ENCODE results near the gene CHRM2.

Gene CHRM2

DNA sequence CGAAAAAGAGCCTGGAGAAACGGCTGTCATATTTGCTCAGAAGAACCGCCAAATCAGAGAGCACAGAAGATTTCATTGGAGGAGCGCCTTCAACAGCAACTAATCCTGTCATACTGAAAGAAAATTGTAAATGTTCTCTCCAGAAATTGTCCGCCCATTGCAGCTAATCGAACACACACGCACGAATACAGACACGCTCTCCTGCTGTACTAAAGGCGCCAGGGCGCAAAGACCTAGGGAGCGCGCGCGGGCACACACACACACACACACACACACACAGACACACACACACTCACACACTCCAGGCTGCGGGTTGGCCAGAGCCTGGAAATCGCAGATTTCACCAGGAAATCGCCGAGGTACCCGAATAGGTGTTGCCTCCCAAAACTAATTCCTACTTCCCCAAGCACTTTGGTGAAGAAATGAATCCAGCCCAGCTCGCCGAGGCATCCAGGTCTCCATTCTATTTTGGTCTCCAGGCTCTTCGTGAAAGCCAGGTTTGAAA, at the start of gene CHRM2:
CHRM2 (plus strand) TSS at position 157 of the 505 bp plus-strand sequence. CDS start 146,214 bp downstream, outside the sequence.
- DNase-seq = peak; percentile 59

DNA sequence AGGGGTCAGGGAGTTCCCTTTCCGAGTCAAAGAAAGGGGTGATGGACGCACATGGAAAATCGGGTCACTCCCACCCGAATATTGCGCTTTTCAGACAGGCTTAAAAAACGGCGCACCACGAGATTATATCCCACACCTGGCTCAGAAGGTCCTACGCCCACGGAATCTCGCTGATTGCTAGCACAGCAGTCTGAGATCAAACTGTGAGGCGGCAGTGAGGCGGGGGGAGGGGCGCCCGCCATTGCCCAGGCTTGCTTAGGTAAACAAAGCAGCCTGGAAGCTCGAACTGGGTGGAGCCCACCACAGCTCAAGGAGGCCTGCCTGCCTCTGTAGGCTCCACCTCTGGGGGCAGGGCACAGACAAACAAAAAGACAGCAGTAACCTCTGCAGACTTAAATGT, 37.1 kb upstream of the CHRM2 start:
- peak; percentile 28 for DNase-seq

- DNase-seq = no peak
These were observed 22.5 kb upstream of the CHRM2 start for GRCh38 chr7:136845899-136846465.

DNA sequence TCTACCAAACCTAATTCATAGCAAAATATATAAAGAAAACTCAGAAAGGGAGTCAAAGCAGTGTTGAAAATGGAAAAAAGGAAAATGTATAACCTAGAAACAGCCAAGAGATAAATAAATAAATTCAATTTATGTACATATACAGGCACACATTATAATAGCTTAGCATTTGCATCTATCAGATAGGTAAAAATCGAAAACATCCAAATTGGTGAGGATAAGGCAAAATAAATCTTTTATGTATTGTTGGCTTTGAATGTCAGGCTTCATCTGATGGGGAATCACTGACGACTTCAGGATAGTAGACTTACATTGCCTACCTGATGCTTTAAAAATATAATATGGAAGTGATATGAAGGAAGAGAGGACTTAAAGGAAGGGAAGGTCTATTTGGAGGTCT, 20.6 kb upstream of the CHRM2 start:
- no peak for DNase-seq

GRCh38 chr7:136853654-136854053, 14.8 kb upstream of the CHRM2 start:
- DNase-seq = no peak

DNA sequence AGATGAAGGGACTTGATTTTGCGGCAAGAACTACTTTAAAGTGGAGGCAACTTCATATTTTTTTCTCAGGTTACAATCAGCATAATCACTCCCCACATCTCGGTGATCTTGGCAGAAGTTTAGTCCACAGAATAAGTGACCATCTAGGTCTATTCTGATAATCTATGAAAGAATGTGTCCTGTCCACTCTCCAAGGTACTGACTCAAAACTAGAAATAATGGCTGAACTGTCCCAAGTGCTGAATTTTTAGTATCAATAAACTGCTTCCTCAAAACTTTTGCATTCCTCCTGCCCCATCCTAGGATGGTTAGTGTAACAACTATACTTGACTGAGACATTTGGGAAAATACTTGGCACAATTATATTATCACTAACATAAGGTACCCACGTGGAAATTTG, 10.9 kb upstream of the CHRM2 start:
- DNase-seq = no peak

DNA sequence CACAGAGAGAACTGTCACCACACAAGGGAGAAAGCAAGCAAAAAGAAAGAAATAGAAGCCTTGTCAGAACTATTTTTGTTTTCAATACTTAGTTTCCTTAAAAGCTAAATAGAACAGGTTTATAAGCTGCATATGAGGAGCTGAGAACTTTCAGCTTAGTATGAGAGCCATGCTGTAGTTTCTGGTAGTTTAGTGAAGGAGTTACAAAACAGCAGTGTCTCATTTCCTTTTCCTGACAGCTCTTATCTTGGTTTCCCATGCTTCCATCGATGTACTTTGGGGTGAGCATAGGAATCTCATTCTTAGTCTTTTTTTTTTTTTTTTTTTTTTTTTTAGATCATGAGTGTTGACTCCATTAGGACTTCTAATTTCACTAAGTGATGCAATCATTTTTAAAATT, 8.6 kb upstream of the CHRM2 start:
- no peak for DNase-seq

GRCh38 chr7:136865236-136865635, 3.2 kb upstream of the CHRM2 start:
- DNase-seq = no peak

DNA sequence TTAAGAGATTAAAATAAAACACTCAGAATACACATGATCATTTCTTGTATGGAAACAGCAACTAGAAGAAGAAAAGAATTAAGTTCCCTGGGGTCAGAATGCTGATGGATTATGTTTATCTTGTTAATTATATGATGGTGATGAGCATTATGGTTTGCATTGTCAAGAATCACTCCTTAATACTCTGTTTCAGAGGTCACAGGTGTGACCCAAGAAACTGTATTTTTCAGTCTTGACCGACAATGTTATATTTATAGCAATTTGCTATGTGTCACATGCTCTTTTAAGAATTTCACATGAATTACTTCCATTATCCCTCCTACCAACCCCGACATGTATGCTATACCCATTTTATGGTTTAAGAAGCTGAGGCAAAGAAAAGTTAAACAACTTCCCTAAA, 2.7 kb upstream of the CHRM2 start:
- no peak for DNase-seq

- DNase-seq = peak; percentile 51
These were observed 829 bp downstream of the CHRM2 start for GRCh38 chr7:136869001-136869961.

GRCh38 chr7:136869991-136870865, 1.8 kb downstream of the CHRM2 start:
- no peak for DNase-seq

GRCh38 chr7:136870866-136871487, 2.5 kb downstream of the CHRM2 start:
- no peak for DNase-seq

DNA sequence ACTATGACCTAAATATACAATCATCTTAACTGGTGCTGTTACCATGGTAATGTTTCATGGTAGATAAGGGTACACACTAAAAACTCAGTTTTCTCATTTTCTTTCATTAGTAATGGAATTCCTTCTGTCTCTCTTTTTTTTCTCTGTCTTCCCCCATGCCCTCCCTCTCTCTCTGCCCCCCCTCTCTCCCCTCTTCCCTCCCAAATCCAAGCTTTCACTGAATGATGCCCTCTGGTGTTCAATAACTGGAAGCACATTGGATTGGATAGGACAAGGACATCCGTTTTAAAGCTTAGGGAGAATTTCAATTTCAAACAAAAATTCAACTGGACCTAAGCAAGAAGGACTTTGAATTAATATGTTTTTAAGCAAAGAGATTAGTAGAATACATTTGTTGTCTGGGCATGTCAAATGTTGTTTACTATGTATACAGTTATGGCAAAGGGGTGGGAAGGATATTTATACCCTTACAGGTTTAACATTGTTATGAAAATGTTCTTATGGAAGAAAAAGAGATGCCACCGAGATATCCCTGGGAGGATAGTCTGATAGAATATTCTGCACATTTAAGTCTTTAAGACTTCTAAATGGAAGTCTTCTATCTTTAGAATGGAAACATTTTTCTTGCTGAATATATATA, 6.1 kb downstream of the CHRM2 start:
- peak; percentile 16 for DNase-seq

- no peak for DNase-seq
These were observed 9.1 kb downstream of the CHRM2 start for GRCh38 chr7:136877509-136877908.

GRCh38 chr7:136877990-136878389, 9.5 kb downstream of the CHRM2 start:
- no peak for DNase-seq

DNA sequence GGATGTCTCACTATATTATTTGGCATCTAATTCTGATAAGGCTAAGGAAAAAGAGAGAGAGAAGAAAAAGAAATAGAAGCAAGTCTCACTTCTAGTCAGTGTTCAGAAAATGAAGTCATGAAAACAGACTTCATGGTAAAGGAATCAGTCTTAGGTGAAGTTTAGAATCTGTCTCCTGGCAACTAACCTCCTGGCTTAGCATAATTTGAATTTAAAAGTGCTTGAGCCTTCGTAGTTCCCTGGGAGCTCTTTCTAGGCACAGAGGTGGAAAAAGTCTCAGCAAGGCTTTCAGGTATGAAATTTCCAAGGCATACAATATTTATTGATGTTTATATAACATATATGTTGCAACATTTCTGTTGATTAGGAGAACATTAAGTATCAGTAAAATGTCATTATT, 10.4 kb downstream of the CHRM2 start:
- no peak for DNase-seq

GRCh38 chr7:136883046-136883445, 14.6 kb downstream of the CHRM2 start:
- no peak for DNase-seq

DNA sequence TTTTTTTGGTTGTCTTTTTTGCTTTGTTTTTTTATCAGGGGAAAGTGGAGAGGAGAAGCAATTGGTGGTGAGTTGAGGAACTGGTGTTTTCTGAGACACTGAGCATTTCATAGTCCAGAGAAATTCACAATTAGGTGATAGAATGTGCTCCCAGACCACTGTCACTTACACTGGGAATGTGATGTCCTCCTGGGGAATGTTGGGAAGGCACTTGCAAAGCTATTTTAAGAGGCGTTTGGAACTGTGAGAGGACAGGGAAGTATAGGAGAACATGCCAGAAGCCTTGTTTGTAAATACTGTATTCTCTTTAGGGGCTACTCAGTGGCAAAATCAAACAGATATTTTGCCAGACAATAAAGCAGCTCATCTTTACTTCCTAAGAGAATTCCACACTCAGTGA, 16.0 kb downstream of the CHRM2 start:
- DNase-seq = no peak

DNA sequence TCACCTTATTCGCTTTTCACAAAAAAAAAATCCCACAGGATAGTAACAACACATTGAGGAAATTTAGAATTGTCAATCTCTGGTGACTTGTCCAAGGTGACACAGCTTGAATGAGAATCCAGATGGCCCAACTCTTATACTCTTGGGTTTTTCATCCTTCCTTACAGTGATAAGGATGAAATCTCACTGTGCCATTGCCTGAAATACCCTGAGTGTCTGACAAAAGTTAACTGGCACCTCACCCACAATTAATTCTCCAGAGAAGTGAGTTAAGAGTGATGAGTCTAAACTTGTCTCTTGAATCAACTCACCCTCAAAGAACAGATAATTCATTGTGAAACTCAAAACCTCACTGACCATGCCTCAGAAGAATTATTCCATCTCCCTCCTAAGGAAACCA, 18.9 kb downstream of the CHRM2 start:
- no peak for DNase-seq

GRCh38 chr7:136890399-136890798, 21.9 kb downstream of the CHRM2 start:
- no peak for DNase-seq

GRCh38 chr7:136891850-136892249, 23.4 kb downstream of the CHRM2 start:
- no peak for DNase-seq

DNA sequence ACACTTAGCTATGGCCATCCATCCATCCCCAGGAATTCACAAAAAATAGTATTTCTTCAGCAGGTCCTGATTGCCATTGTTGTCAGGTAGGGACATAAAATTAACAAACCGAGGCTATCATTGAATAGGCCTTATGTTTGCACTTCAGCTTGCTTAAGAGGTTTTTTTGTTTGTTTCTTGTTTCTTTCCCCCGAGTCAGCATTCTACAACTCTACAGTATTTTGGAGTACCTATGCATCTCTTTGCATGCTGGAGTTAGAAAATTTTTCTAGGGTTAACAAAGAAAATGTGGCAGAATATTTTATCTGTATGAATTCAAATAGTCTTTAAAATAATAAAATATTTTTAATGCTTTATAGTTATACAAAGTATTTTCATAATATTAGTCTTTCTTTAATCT, 26.3 kb downstream of the CHRM2 start:
- no peak for DNase-seq

Measured in NCI-H1105 treated with DMSO at 0.1 percent for 48 hours (cell line).